HG02678 (cell line): ENCODE results near the gene IL31RA.
"Not testable (repeated sequence)": the region's sequence is repeated elsewhere in the genome, so short reads cannot be mapped to it uniquely, and the experiment has no call there.

Experiments used
- ATAC-seq: cut with Tn5 transposase; IDR thresholded peaks from one replicate; pipeline ENCODE4 v1.9.1; 2021; ENCODE audit warnings: mild to moderate bottlenecking, moderate library complexity; ENCODE audit not compliant: unreplicated experiment

IL31RA gene

DNA sequence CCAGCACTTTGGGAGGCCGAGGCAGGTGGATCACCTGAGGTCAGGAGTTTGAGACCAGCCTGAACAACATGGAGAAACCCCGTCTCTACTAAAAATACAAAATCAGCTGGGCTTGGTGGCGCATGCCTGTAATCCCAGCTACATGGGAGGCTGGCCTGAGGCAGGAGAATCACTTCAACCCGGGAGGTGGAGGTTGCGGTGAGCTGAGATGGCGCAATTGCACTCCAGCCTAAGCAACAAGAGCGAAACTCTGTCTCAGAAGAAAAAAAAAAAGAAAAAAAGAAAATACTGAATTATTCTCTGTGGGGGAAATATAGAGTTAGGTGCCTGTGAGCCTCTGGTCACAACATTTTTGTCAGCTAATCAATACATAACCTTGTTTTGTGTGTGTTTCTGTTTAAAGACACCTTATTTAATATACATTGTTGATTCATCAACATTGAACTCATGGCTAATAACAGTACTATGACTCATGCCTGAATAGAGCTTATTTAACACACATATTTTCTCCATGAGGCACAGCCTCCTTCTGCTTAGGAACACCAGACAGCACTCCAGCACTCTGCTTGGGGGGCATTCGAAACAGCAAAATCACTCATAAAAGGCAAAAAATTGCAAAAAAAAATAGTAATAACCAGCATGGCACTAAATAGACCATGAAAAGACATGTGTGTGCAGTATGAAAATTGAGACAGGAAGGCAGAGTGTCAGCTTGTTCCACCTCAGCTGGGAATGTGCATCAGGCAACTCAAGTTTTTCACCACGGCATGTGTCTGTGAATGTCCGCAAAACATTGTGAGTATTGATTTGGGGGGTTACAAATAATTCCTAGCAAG lies at the start of gene IL31RA:
Gene IL31RA (plus strand): TSS at position 519 of the 836 bp plus-strand sequence. CDS start 214 bp downstream, at position 733.
- ATAC-seq: no peak

DNA sequence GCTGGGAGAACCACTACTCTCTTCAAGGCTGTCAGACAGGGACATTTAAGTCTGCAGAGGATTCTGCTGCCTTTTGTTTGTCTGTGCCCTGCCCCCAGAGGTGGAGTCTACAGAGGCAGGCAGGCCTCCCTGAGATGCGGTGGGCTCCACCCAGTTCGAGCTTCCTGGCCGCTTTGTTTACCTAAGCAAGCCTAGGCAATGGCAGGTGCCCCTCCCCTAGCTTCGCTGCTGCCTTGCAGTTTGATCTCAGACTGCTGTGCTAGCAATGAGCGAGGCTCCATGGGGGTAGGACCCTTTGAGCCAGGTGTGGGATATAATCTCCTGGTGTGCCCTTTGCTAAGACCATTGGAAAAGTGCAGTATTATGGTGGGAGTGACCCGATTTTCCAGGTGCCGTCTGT lies 42.3 kb upstream of the IL31RA start:
- ATAC-seq: not testable (repeated sequence)

DNA sequence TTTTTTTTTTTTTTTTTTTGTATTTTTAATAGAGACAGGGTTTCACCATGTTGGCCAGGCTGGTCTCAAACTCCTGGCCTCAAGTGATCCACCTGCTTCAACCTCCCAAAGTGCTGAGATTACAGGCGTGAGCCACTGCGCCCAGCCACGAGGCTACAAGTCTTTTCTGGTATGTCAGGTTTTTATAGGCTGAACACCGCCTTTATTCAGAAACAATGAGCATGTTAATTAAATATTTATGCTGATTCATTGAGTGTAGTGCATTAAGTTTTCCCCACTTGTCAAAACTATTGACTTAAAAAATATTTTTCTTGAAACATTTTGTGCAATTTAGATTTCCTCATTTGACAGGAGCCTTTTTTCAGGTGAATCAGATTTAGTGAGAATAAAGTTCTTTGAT lies 35.2 kb upstream of the IL31RA start:
- ATAC-seq: not testable (repeated sequence)

- ATAC-seq: no peak
Measured at GRCh38 chr5:55816342-55816741, 34.8 kb upstream of the IL31RA start.

DNA sequence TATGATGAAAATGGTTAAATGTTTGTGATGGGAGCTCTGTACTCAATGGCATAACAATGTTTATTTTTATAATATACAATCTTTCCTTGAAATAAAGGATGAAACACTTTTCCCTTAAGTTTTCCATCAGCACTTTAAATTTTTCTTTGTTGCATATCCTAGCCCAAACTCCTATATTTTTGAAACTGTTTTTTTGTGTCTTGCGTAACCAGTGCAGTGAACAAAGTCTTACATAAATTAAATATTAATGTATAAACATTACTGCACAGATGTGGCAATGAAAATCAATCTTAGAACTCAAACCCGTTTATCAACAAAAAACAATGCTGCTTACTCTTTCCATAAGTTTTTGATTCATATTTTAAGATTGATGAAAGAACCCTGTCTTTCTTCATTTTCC lies 34.1 kb upstream of the IL31RA start:
- no peak for ATAC-seq

GRCh38 chr5:55820488-55820887 lies 30.7 kb upstream of the IL31RA start:
- no peak for ATAC-seq

DNA sequence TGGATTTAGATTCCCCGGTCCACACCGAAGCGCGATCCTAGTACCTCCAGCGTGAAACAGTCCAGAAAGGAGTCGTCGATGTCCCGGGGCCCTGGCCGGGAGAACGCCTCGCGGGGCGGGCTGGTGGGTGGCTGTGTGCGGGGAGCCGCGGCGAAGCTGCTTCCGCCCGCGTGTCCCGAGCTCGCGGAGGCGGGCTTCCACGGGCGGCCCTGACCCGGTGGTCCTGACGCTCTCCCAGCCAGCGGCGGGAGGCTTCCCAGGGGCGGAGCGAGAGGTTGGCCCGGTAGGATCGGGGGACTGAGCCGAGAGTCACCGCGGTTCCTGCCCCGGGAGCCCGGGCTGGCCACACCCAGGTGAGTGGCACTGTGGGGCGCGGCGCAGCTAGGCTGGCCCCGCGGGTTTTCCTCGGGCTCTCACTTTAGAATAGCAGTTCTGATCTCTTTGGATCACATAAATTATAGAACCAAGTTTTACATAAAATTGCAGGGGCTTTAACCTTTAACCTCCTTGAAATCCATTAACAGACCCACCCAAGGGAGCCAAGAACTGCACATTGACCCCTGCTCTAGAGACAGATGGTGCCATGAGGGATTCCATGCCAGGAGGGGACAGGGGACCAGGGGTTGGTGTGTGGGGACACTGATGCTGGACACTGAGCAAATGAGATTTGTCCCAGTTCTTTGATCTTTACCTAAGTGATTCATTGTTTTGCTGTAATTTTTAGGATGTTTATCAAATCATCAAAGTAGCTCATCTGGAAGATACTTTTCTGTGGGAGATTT lies 29.2 kb upstream of the IL31RA start:
- no peak for ATAC-seq

- ATAC-seq: no peak
Measured at GRCh38 chr5:55823151-55823796, 27.9 kb upstream of the IL31RA start.

- ATAC-seq: no peak
Measured at GRCh38 chr5:55829956-55830355, 21.2 kb upstream of the IL31RA start.

GRCh38 chr5:55832446-55832845 lies 18.7 kb upstream of the IL31RA start:
- ATAC-seq: no peak

DNA sequence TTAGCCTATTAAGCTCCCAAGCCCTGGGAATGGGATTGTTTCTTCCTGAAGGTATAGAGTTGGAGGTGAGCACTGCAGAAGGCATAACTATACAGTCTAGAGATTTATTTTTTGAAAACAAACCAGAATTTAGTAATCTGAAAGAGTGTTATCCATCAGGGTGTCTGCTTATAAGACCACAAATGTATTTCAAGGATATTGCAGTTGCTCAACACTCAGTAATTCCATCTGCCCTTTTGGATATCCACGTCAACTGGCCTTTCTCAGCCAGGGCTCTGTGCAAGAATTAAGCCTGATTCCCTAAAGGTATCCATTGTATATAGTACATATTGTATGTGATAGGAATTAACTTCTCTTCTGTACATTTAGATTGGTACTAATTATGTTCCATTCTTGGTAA lies 15.0 kb upstream of the IL31RA start:
- ATAC-seq: no peak

DNA sequence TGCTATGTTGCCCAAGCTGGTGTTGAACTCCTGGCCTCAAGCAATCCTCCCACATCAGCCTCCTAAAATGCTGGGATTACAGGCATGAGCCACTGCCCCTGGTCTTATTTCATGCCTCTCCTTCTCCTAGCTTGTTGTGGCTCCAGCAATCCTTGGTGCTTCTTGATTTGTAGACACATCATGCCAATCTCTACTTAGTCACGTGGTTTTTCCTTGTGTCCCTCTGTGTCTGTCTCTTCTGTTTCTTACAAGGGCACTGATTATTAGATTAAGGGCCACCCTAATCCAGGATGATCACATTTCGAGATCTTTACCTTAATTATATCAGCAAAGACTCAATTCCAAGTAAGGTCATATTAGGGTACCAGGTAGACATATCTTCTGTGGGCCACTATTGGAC lies 9.2 kb upstream of the IL31RA start:
- no peak for ATAC-seq

DNA sequence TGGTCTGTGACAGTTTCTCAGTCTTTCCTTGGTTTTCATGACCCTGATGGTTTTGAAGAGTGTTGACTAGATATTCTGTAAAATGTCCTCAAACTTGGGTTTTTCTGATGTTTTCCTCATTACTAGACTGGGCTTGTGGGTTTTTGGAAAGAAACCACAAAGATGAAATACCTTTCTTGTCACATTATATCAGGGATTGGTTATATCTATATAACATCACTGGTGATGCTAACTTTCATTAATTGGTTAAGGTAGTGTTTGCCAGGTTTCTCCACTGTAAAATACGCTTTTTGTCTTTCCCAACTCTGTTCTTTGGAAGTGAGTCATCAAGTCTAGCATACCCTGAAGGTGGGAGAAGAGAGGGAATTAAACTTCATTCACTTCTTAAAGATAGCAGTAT lies 3.3 kb upstream of the IL31RA start:
- no peak for ATAC-seq

GRCh38 chr5:55848783-55849182 lies 2.4 kb upstream of the IL31RA start:
- ATAC-seq: no peak

GRCh38 chr5:55851675-55851979 lies 470 bp downstream of the IL31RA start:
- ATAC-seq: no peak

GRCh38 chr5:55852503-55852902 lies 1.3 kb downstream of the IL31RA start:
- ATAC-seq: no peak

DNA sequence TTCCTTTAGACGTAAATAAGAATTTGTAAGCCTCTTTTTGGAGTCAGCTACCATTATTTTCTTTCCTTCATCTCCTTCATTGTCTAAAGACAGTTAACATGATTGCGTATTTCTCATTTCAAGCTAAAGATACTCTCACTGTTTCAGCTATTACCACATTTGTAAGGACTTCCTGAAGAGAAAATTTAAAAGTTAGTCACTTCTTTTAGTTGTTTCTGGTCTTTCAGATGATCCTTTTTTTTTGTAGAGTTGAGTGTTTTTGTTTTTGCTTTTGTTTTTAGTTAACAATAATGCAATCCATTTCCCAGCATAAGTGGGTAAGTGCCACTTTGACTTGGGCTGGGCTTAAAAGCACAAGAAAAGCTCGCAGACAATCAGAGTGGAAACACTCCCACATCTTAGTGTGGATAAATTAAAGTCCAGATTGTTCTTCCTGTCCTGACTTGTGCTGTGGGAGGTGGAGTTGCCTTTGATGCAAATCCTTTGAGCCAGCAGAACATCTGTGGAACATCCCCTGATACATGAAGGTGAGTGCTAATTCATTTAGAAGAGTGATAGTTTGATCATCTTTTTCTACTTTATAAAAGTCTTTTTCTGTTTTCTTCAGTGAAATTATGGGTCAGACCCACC lies 2.0 kb downstream of the IL31RA start:
- no peak for ATAC-seq

GRCh38 chr5:55853818-55854217 lies 2.7 kb downstream of the IL31RA start:
- ATAC-seq: no peak

GRCh38 chr5:55855509-55855908 lies 4.4 kb downstream of the IL31RA start:
- ATAC-seq: no peak

- ATAC-seq: no peak
Measured at GRCh38 chr5:55856516-55857246, 5.5 kb downstream of the IL31RA start.

GRCh38 chr5:55857247-55857640 lies 6.1 kb downstream of the IL31RA start:
- ATAC-seq: no peak
